Natural killer cell treated with Interleukin-12 subunit alpha and Interleukin-12 subunit beta and Interleukin-15 and Interleukin-18, amount 100 ng/mL, for 72 hours (primary cell): Measurements from ENCODE around the gene FANCL. TPM values are rescaled to one million over a fixed set of nuclear protein-coding genes. Genes with fewer than 3 reads are reported as not detected.
"Not testable (repeated sequence)": the region's sequence is repeated elsewhere in the genome, so short reads cannot be mapped to it uniquely, and the experiment has no call there.

ENCODE experiments used
- ATAC-seq, 2 donors: fragments of 150-1000 bp; cut with Tn5 transposase in 1 of 2; sonication (Bioruptor Pico), chemical (Tn5 transposase) in 1 of 2; 2 replicates each; pipeline ENCODE4 v1.10.0; 2021
- DNase-seq: peaks from one replicate; pipeline ENCODE4 v3.0.0; 2022; ENCODE audit warnings: low spot score
- H3K27ac Mint-ChIP-seq, 2 donors: 1 replicate in 1 of 2; 2 replicates in 1 of 2; pipeline ENCODE4 v1.8.0; 2022; ENCODE audit warnings: mixed read lengths in 2 of 2, mild to moderate bottlenecking in 1 of 2, moderate library complexity in 1 of 2
- H3K27me3 Mint-ChIP-seq, 2 donors: 1 replicate in 1 of 2; 2 replicates in 1 of 2; pipeline ENCODE4 v1.8.0; 2022; ENCODE audit warnings: mixed read lengths in 2 of 2
- H3K36me3 Mint-ChIP-seq: one replicate; pipeline ENCODE4 v1.8.0; 2022; ENCODE audit warnings: mixed read lengths
- H3K4me1 Mint-ChIP-seq, 2 donors: 1 replicate in 1 of 2; 2 replicates in 1 of 2; pipeline ENCODE4 v1.8.0; 2022; ENCODE audit warnings: low read depth in 2 of 2, mixed read lengths in 2 of 2, mild to moderate bottlenecking in 1 of 2
- H3K4me3 Mint-ChIP-seq: one replicate; pipeline ENCODE4 v1.8.0; 2022; ENCODE audit warnings: mixed read lengths
- H3K9me3 Mint-ChIP-seq: 2 replicates; pipeline ENCODE4 v1.8.0; 2022; ENCODE audit warnings: mixed read lengths
- total RNA-seq, 2 donors: library from RNA; stranded (reverse); gene quantifications; one replicate each; pipeline ENCODE4 v1.2.3, GENCODE V29; 2022

The FANCL gene
- total RNA-seq, 2 donors from 2014 or later = 17.6 to 28.0 TPM

GRCh38 chr2:58120626-58121229, 120.4 kb downstream of the FANCL start:
- Mint-ChIP-seq H3K4me3 (no peak overlapping the region), H3K4me1 (peaks cover 10 to 15% of the 10 kb centered on the region in 2 donors), H3K27ac (no peak overlapping the region), H3K27me3 (no peaks in the 10 kb centered on the region), H3K9me3 (no peaks in the 10 kb centered on the region), H3K36me3 (peaks cover 10% of the 10 kb centered on the region)
- DNase-seq = no peak
- ATAC-seq = peak in 1 of 2 donors; percentile 49

- peaks cover 3 to 26% of the 10 kb centered on the region in 2 donors for H3K4me1 Mint-ChIP-seq
- not testable (repeated sequence) for H3K4me3 Mint-ChIP-seq, H3K36me3 Mint-ChIP-seq, H3K9me3 Mint-ChIP-seq, H3K27me3 Mint-ChIP-seq, H3K27ac Mint-ChIP-seq, ATAC-seq, DNase-seq
Measured at GRCh38 chr2:58113563-58113962, 127.6 kb downstream of the FANCL start.

- Mint-ChIP-seq H3K4me3 (no peak overlapping the region), H3K36me3 (peaks cover 4% of the 10 kb centered on the region), H3K27me3 (no peaks in the 10 kb centered on the region), H3K27ac (no peak overlapping the region), H3K4me1 (peaks cover 14 to 28% of the 10 kb centered on the region in 2 donors), H3K9me3 (no peaks in the 10 kb centered on the region)
- DNase-seq (no peak), ATAC-seq (no peak)
Measured at GRCh38 chr2:58110765-58111164, 130.4 kb downstream of the FANCL start.

GRCh38 chr2:58109481-58109880, 131.6 kb downstream of the FANCL start:
- ATAC-seq = no peak
- Mint-ChIP-seq H3K27ac (no peak overlapping the region), H3K27me3 (no peaks in the 10 kb centered on the region), H3K4me1 (peaks cover 14 to 18% of the 10 kb centered on the region in 2 donors), H3K36me3 (peaks cover 4% of the 10 kb centered on the region), H3K9me3 (no peaks in the 10 kb centered on the region), H3K4me3 (no peak overlapping the region)
- no peak for DNase-seq

Other genes with a start within 250 kb of the FANCL start
- gene VRK2, start 194.5 kb downstream of the FANCL start, total RNA-seq = 10 to 100 TPM; 26.3 to 27.1 TPM